Measurements from ENCODE around the gene CACNG1. TPM values are rescaled to one million over a fixed set of nuclear protein-coding genes. Genes with fewer than 3 reads are reported as not detected.

CACNG1 gene
- total and polyA plus RNA-seq, 11 donors = not detected

DNA sequence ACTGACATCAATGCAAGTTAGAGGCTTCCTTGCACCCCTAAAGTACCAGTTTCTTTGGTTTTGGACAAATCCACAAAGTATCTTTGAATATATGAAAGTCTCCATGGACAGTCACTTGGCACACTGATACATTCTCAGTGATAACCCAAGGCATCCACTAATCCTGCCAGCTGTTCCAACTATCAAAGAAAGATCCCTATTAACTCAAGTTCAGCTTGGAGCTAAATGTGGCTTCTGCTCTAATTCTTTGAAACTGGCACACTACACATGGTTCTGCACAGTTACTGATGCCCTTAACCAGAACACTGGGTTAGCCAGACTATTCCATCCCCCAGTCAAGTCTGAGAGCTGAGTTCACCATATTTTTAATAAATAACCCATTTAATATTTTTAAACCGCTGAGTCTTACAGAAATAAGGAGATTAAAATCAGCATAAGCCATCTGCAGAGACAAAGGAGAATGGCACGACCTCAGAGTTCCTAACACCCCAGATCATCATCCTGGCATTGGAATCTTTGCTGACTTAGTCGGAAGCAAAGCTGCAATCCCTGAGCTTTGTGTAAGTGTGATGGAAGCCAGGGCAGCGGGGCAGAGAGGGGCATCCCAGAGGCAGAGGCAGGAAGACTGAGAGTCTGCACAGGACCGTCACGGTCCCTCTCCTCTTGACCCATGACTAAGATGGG is 6.3 kb downstream of the CACNG1 start:
- DNase-seq = no peak
- Histone ChIP-seq H3K4me3 (no peak overlapping the region), H3K36me3 (no peaks in the 10 kb centered on the region), H3K27ac (no peak overlapping the region), H3K9me3 (peaks cover 0 to 32% (median 25%) of the 10 kb centered on the region in 12 donors), H3K27me3 (no peaks in the 10 kb centered on the region), H3K4me1 (peaks cover 0 to 6% (median 0%) of the 10 kb centered on the region in 12 donors)
- intact Hi-C loops (cut with DNase I) = no loop called here
- WGBS, 4 donors = 85 to 93% (median 87%) methylated on average over 6 of the region's 6 CpGs
- no peak for ATAC-seq
- TF ChIP-seq POLR2A (IDR thresholded peaks at IDR 0.05) = no peak
- TF ChIP-seq, protein P1, sequence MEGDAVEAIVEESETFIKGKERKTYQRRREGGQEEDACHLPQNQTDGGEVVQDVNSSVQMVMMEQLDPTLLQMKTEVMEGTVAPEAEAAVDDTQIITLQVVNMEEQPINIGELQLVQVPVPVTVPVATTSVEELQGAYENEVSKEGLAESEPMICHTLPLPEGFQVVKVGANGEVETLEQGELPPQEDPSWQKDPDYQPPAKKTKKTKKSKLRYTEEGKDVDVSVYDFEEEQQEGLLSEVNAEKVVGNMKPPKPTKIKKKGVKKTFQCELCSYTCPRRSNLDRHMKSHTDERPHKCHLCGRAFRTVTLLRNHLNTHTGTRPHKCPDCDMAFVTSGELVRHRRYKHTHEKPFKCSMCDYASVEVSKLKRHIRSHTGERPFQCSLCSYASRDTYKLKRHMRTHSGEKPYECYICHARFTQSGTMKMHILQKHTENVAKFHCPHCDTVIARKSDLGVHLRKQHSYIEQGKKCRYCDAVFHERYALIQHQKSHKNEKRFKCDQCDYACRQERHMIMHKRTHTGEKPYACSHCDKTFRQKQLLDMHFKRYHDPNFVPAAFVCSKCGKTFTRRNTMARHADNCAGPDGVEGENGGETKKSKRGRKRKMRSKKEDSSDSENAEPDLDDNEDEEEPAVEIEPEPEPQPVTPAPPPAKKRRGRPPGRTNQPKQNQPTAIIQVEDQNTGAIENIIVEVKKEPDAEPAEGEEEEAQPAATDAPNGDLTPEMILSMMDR (IDR thresholded peaks at IDR 0.05) = no peak

DNA sequence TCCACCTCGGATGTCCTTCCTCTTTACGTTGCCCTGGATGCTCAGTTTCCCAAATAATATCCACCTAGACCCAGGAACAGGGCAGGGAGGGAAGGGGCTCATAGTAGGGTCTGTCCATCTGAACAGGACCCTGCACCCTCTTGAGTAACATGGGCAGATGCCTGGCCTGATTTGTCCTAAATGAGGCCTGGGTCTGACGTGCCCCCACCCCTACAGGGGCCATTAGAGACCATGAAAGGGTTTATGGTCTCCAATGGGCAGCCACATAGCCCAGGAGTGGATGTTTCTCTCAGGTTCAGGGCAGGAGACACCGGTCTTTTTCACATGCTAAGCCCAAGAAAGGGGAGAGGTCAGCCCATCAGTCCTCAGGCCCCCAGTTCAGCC is 6.8 kb downstream of the CACNG1 start:
- H3K4me3 ChIP-seq = no peak overlapping the region
- intact Hi-C loops (cut with DNase I) = no loop called here
- no peak overlapping the region for H3K27ac ChIP-seq
- H3K27me3 ChIP-seq = no peaks in the 10 kb centered on the region
- TF ChIP-seq, protein P1 (IDR thresholded peaks at IDR 0.05) = no peak
- TF ChIP-seq POLR2A (IDR thresholded peaks at IDR 0.05) = no peak
- WGBS, 4 donors = 78 to 97% (median 87%) methylated on average over 3 to 4 of the region's 4 CpGs
- DNase-seq (no peak), ATAC-seq (no peak)
- peaks cover 0 to 6% (median 0%) of the 10 kb centered on the region in 12 donors for H3K4me1 ChIP-seq
- H3K36me3 ChIP-seq = no peaks in the 10 kb centered on the region
- H3K9me3 ChIP-seq = peaks cover 0 to 32% (median 25%) of the 10 kb centered on the region in 12 donors

DNA sequence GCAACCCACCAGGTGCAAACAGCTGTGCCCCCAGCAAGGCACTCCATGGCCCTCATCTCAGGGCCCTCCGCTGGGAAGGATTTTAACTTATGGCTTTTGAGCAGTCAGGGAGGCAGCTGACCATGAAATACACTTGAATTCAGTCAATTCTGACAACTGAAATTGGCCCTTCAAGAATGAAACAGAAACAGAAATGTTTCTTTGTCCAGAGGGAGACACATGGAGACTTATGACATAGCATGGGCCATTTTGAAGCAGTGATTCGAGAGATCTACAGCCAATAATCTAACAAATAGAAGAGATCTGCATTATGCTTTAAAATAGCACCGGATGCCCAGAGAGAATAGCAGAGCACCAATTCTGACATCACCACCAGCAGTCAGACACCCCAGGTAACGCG is 7.5 kb downstream of the CACNG1 start:
- Histone ChIP-seq H3K4me3 (no peak overlapping the region), H3K36me3 (no peaks in the 10 kb centered on the region), H3K27ac (no peak overlapping the region), H3K4me1 (peaks cover 0 to 10% (median 0%) of the 10 kb centered on the region in 12 donors), H3K9me3 (peaks cover 0 to 32% (median 25%) of the 10 kb centered on the region in 12 donors), H3K27me3 (no peaks in the 10 kb centered on the region)
- WGBS, 4 donors = 69 to 77% (median 74%) methylated on average over 5 of the region's 5 CpGs
- ATAC-seq (no peak), DNase-seq (no peak)
- no peak for TF ChIP-seq POLR2A (IDR thresholded peaks at IDR 0.05)
- TF ChIP-seq, protein P1 (IDR thresholded peaks at IDR 0.05) = no peak
- intact Hi-C loops (cut with DNase I) = no loop called here

DNA sequence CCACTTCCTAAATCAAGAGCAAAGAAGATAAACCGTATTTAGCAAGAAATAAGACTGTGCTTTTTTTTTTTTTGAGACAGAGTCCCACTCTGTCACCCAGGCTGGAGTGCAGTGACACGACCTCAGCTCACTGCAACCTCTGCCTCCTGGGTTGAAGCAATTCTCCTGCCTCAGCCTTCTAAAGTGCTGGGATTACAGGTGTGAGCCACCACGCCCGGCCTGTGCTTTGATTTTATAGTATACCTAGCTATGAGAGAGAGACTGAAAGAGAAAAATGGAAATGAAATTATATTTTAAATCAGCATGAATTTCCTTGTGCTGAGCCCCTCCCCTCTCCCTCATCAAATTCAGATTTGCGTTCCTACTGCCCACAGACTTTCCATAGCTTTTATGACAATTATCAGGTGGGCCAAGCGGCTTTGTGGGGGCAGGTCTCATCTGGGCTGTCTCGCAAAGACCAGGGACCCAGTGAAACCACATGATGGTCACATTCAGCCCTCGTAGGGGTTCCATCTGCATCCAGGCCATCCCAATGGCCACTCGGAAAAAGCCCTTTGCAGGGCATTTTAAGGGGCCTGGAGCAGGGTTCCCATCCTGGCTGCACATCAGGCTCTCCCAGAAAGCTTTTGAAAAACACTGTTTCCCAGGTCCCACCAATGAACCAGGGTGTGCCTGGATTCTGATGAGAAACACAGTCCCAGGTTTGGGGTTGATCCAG is 8.5 kb downstream of the CACNG1 start:
- no peak overlapping the region for H3K4me3 ChIP-seq
- WGBS, 4 donors = 87 to 92% (median 91%) methylated on average over 9 of the region's 9 CpGs
- peaks cover 0 to 23% (median 19%) of the 10 kb centered on the region in 12 donors for H3K9me3 ChIP-seq
- ATAC-seq (no peak), DNase-seq (no peak)
- TF ChIP-seq, protein P1 (IDR thresholded peaks at IDR 0.05) = no peak
- no peak for TF ChIP-seq POLR2A (IDR thresholded peaks at IDR 0.05)
- H3K4me1 ChIP-seq = peaks cover 0 to 10% (median 3%) of the 10 kb centered on the region in 12 donors
- no peaks in the 10 kb centered on the region for H3K27me3 ChIP-seq
- no peaks in the 10 kb centered on the region for H3K36me3 ChIP-seq
- intact Hi-C loops (cut with DNase I) = no loop called here
- no peak overlapping the region for H3K27ac ChIP-seq

All from heart left ventricle (tissue), 16 donors.